GM12878 (cell line): ENCODE measurements around the gene ST3GAL5. TPM values are rescaled to one million over a fixed set of nuclear protein-coding genes. Genes with fewer than 3 reads are reported as not detected.

Experiments used
- CHD4 ChIP-seq: fragments of 200-600 bp; sonication (generic); IDR thresholded peaks from 2 replicates; pipeline ENCODE4 v1.6.1; 2016; ENCODE audit warnings: mild to moderate bottlenecking
- CREM ChIP-seq: IDR thresholded peaks from 2 replicates; pipeline ENCODE4 v1.6.1; 2014; ENCODE audit warnings: antibody characterized with exemption, low read depth
- CTCF ChIP-seq, 3 experiments: IDR thresholded peaks in 2 of 3; conservative IDR thresholded peaks in 1 of 3; 2 replicates each; pipeline ENCODE4 v1.5.1; 2011; ENCODE audit warnings: low read depth in 3 of 3, low read length in 3 of 3, mild to moderate bottlenecking in 3 of 3, control low read depth in 2 of 3, moderate library complexity in 2 of 3, inconsistent platforms in 1 of 3, mixed read lengths in 1 of 3; ENCODE audit not compliant: control insufficient read depth in 2 of 3, insufficient read depth in 1 of 3; ENCODE audit errors: extremely low read depth in 1 of 3
- EGR1 ChIP-seq, 2 experiments: IDR thresholded peaks; 1 replicate in 1 of 2; 2 replicates in 1 of 2; pipeline ENCODE4 v1.6.1; 2011 to 2012; ENCODE audit warnings: low read depth in 2 of 2, low read length in 2 of 2, borderline replicate concordance in 1 of 2, mild to moderate bottlenecking in 1 of 2, moderate library complexity in 1 of 2
- ETV6 ChIP-seq, 2 experiments: fragments of 450-650 bp in 1 of 2; IDR thresholded peaks in 1 of 2; conservative IDR thresholded peaks in 1 of 2; 2 replicates each; pipeline ENCODE4 v1.6.1; 2014; ENCODE audit warnings: antibody characterized with exemption in 1 of 2, borderline replicate concordance in 1 of 2, low read depth in 1 of 2, mild to moderate bottlenecking in 1 of 2, moderate library complexity in 1 of 2
- EZH2 ChIP-seq: IDR thresholded peaks from 2 replicates; pipeline ENCODE4 v1.6.1; 2012; ENCODE audit warnings: low read depth, mild to moderate bottlenecking, control low read depth, inconsistent platforms, low read length, borderline replicate concordance; ENCODE audit not compliant: control insufficient read depth
- GATAD2B ChIP-seq: fragments of 450-650 bp; conservative IDR thresholded peaks from 2 replicates; pipeline ENCODE4 v1.6.1; 2017; ENCODE audit warnings: low read depth, mild to moderate bottlenecking, moderate library complexity
- IKZF1 ChIP-seq: fragments of 450-650 bp; conservative IDR thresholded peaks from 2 replicates; pipeline ENCODE4 v1.6.1; 2017; ENCODE audit warnings: antibody characterized with exemption, mild to moderate bottlenecking
- IRF3 ChIP-seq: fragments of 450-650 bp; IDR thresholded peaks from 2 replicates; pipeline ENCODE4 v1.6.1; 2014; ENCODE audit warnings: mild to moderate bottlenecking
- MTA2 ChIP-seq: fragments of 450-650 bp; IDR thresholded peaks from 2 replicates; pipeline ENCODE4 v1.6.1; 2016; ENCODE audit warnings: low read depth, mild to moderate bottlenecking, moderate library complexity
- MYC ChIP-seq: IDR thresholded peaks from 2 replicates; pipeline ENCODE4 v1.6.1; 2011; ENCODE audit warnings: mild to moderate bottlenecking, low read length, moderate library complexity, inconsistent platforms; ENCODE audit not compliant: insufficient read depth, insufficient replicate concordance, insufficient read length, severe bottlenecking
- NR2C2 ChIP-seq: IDR thresholded peaks from 2 replicates; pipeline ENCODE4 v1.6.1; 2011; ENCODE audit warnings: borderline replicate concordance, low read depth; ENCODE audit not compliant: control insufficient read depth, insufficient read length
- NR2F1 ChIP-seq: fragments of 450-650 bp; conservative IDR thresholded peaks from 2 replicates; pipeline ENCODE4 v1.6.1; 2017; ENCODE audit warnings: mild to moderate bottlenecking
- POLR2A ChIP-seq: IDR thresholded peaks from 2 replicates; pipeline ENCODE4 v1.6.1; 2011; ENCODE audit warnings: low read depth, mild to moderate bottlenecking, low read length
- RAD21 ChIP-seq: IDR thresholded peaks from 2 replicates; pipeline ENCODE4 v1.6.1; 2011; ENCODE audit warnings: mild to moderate bottlenecking, low read depth, low read length, moderate library complexity; ENCODE audit not compliant: insufficient read depth
- RELA ChIP-seq: fragments of 450-650 bp; IDR thresholded peaks from 2 replicates; pipeline ENCODE4 v1.8.0; 2014; ENCODE audit warnings: borderline replicate concordance; ENCODE audit not compliant: partially characterized antibody
- SMAD5 ChIP-seq: IDR thresholded peaks from 2 replicates; pipeline ENCODE4 v1.6.1; 2016; ENCODE audit warnings: antibody characterized with exemption, low read depth
- SP1 ChIP-seq: IDR thresholded peaks from one replicate; pipeline ENCODE4 v1.6.1; 2011; ENCODE audit warnings: low read depth, low read length
- TCF12 ChIP-seq: IDR thresholded peaks from 2 replicates; pipeline ENCODE4 v1.6.1; 2011; ENCODE audit warnings: low read depth, mild to moderate bottlenecking, low read length
- TCF3 ChIP-seq: IDR thresholded peaks from 2 replicates; pipeline ENCODE4 v1.6.1; 2012; ENCODE audit warnings: low read depth, mild to moderate bottlenecking, low read length, borderline replicate concordance; ENCODE audit not compliant: insufficient read depth
- polyA plus RNA-seq, 11 experiments: library from polyadenylated mRNA; depleted of rRNA in 4 of 11; unstranded in 6 of 11; stranded (reverse) in 5 of 11; fragments of >200 nt; fragmentation: Nextera tagmentation in 4 of 11; fragmentation: Illumina TruSeq in 1 of 11; extraction: Ambion mirVana in 4 of 11; extraction: Trizol in 1 of 11; gene quantifications; 1 replicate in 1 of 11; 2 replicates in 10 of 11; pipeline versions ENCODE4 v1.2.1 to v1.2.3, GENCODE V29; 2011 to 2016; ENCODE audit warnings: inconsistent platforms in 2 of 11, missing spikeins in 2 of 11, low read depth in 1 of 11
- total RNA-seq, 4 experiments: library from RNA; depleted of rRNA in 3 of 4; stranded (reverse); fragments of >200 nt in 3 of 4; fragmentation: Illumina TruSeq in 1 of 4; extraction: Trizol in 1 of 4; gene quantifications; 2 replicates each; pipeline versions ENCODE4 v1.2.1 to v1.2.3, GENCODE V29; 2013 to 2021
- TF ChIP-seq, protein P1 (sequence below): fragments of 150-350 bp; IDR thresholded peaks from 2 replicates; pipeline ENCODE4 v1.6.1; 2014; ENCODE audit warnings: mild to moderate bottlenecking, low read depth, low read length
- TF ChIP-seq, protein P2 (sequence below): IDR thresholded peaks from 2 replicates; pipeline ENCODE4 v1.6.1; 2011; ENCODE audit warnings: borderline replicate concordance, low read depth, mild to moderate bottlenecking, moderate library complexity, low read length; ENCODE audit not compliant: insufficient read depth, poor library complexity, severe bottlenecking
- TF ChIP-seq, protein P3 (sequence below): IDR thresholded peaks from 2 replicates; pipeline ENCODE4 v1.6.1; 2012; ENCODE audit warnings: low read depth, low read length, improper control_type of control experiment

The ST3GAL5 gene
- total and polyA plus RNA-seq, 10 of the 15 experiments (the other 5 are each of a cell fraction or from before 2014, with no cell fraction given), result 5.2 to 60.9 (median 10.2) TPM

DNA sequence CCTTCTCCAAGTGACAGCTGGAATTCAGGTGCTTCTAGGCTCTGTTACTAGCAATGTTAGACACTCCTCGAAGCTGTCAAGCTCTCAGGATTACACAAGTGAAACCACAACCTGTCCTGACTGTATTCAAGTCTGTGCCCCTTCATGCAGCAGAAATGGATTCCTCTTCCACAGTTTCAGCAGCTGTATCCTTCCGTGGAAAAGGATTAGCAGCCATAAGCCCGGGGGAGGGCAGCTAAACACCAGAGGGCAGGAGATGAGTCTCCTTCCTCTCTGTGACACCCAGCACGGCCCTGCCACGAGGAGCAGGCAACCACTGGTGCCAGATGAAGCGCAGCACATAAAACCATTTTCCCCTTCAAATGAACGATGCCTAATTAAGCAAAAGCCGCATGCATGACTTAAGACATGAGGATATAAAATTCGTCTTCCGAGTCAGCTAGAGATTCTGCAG, 1.2 kb downstream of the ST3GAL5 start (continued):
- TF ChIP-seq, protein P1, sequence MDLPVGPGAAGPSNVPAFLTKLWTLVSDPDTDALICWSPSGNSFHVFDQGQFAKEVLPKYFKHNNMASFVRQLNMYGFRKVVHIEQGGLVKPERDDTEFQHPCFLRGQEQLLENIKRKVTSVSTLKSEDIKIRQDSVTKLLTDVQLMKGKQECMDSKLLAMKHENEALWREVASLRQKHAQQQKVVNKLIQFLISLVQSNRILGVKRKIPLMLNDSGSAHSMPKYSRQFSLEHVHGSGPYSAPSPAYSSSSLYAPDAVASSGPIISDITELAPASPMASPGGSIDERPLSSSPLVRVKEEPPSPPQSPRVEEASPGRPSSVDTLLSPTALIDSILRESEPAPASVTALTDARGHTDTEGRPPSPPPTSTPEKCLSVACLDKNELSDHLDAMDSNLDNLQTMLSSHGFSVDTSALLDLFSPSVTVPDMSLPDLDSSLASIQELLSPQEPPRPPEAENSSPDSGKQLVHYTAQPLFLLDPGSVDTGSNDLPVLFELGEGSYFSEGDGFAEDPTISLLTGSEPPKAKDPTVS, result no peak
- TF ChIP-seq, protein P2, sequence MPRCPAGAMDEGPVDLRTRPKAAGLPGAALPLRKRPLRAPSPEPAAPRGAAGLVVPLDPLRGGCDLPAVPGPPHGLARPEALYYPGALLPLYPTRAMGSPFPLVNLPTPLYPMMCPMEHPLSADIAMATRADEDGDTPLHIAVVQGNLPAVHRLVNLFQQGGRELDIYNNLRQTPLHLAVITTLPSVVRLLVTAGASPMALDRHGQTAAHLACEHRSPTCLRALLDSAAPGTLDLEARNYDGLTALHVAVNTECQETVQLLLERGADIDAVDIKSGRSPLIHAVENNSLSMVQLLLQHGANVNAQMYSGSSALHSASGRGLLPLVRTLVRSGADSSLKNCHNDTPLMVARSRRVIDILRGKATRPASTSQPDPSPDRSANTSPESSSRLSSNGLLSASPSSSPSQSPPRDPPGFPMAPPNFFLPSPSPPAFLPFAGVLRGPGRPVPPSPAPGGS, result no peak
- TF ChIP-seq ETV6 (conservative IDR thresholded peaks at IDR 0.05 in 1 of 2, IDR thresholded peaks at IDR 0.05 in 1 of 2; ENCODE audit: borderline replicate concordance in 1 of 2, low read depth in 1 of 2), result no peak
- no peak for TF ChIP-seq TCF12
- TF ChIP-seq EGR1 (IDR thresholded peaks at IDR 0.05; ENCODE audit: borderline replicate concordance in 1 of 2, low read depth in 2 of 2, low read length in 2 of 2), result no peak
- TF ChIP-seq SP1, result no peak
- TF ChIP-seq SMAD5, result no peak
- TF ChIP-seq GATAD2B, result no peak
- no peak for TF ChIP-seq TCF3
- TF ChIP-seq MYC, result no peak
- no peak for TF ChIP-seq NR2F1
- no peak for TF ChIP-seq CREM
- TF ChIP-seq NR2C2, result no peak
- TF ChIP-seq, protein P3, sequence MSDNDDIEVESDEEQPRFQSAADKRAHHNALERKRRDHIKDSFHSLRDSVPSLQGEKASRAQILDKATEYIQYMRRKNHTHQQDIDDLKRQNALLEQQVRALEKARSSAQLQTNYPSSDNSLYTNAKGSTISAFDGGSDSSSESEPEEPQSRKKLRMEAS, result peak; percentile 73; the same call in 1 of the 2 replicates
- no peak for TF ChIP-seq EZH2
- TF ChIP-seq CTCF (IDR thresholded peaks at IDR 0.05 in 2 of 3, conservative IDR thresholded peaks at IDR 0.05 in 1 of 3; ENCODE audit: control insufficient read depth in 2 of 3, extremely low read depth in 1 of 3, insufficient read depth in 1 of 3, low read depth in 3 of 3, low read length in 3 of 3), result peak; percentile 9 to 39 (median 21); a peak in 3 of 6 replicates
- no peak for TF ChIP-seq RELA
- no peak for TF ChIP-seq MTA2
- TF ChIP-seq RAD21, result peak; percentile 25; the same call in 1 of the 2 replicates
- TF ChIP-seq CHD4, result no peak
- TF ChIP-seq IRF3, result no peak
- TF ChIP-seq IKZF1, result peak; percentile 41; the same call in 1 of the 2 replicates
- TF ChIP-seq POLR2A, result no peak
